Thyroid gland (tissue), 4 donors: ENCODE measurements around the gene OCA2.

Experiments
- CTCF ChIP-seq, 6 experiments: fragments of 200-600 bp in 3 of 6; fragments of 450-650 bp in 3 of 6; sonication (generic) in 3 of 6; IDR thresholded peaks; one replicate each; pipeline ENCODE4 v1.5.1; 2016 to 2019; ENCODE audit warnings: antibody characterized with exemption in 6 of 6, mild to moderate bottlenecking in 2 of 6, inconsistent platforms in 1 of 6, moderate library complexity in 1 of 6
- POLR2A ChIP-seq, 2 donors: fragments of 450-650 bp; IDR thresholded peaks; one replicate each; pipeline ENCODE4 v1.6.1; 2017; ENCODE audit warnings: antibody characterized with exemption in 2 of 2, mild to moderate bottlenecking in 2 of 2, moderate library complexity in 1 of 2

DNA sequence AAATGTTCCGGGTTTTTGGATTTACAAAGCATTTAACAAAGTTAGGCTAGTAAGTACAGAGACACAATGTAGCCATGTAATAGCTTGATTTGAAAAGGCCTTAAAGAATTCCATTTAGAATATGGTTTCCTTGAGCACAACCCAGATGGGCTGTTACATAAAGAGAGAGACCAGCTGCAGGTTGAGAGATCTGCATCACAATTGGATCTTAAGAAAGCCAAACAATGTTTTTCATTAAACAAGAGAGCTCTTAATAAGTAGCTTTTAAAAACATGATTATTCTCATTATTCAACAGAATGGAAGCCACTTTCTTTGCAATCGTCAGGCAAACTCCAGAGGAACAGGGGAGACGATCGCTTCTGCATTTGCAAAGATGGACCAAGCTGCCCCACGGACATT, 300.3 kb downstream of the OCA2 start:
- TF ChIP-seq CTCF (IDR thresholded peaks at IDR 0.05), result no peak
- TF ChIP-seq POLR2A (IDR thresholded peaks at IDR 0.05), result no peak
